AG04449 (cell line): ENCODE data around the gene XAGE2.
"Not testable (repeated sequence)": the region's sequence is repeated elsewhere in the genome, so short reads cannot be mapped to it uniquely, and the experiment has no call there.

Experiments used
- CTCF ChIA-PET: fragments of 350-600 bp; formaldehyde crosslinking; extraction: SDS; loops from one replicate; lab custom pipeline; 2021; ENCODE audit warnings: antibody characterized with exemption; lab: Yijun Ruan, JAX
- POLR2A ChIA-PET: fragments of 400-600, 350-600 bp; formaldehyde crosslinking; extraction: SDS; loops from one replicate; lab custom pipeline; 2020; ENCODE audit warnings: antibody characterized with exemption, inconsistent platforms; lab: Yijun Ruan, JAX
- DNase-seq: peaks from one replicate; pipeline ENCODE4 v3.0.0-alpha.2; 2010; ENCODE audit warnings: low read depth, low spot score
- H3K4me3 ChIP-seq: 2 replicates; pipeline ENCODE4 v1.5.1; 2011; ENCODE audit warnings: low read depth, mild to moderate bottlenecking, control low read depth, low read length
- CTCF ChIP-seq: IDR thresholded peaks from one replicate; pipeline ENCODE4 v1.5.1; 2011; ENCODE audit warnings: mild to moderate bottlenecking, moderate library complexity, low read length, control low read depth, inconsistent platforms; ENCODE audit not compliant: insufficient read depth; ENCODE audit errors: missing control alignments

Gene XAGE2

DNA sequence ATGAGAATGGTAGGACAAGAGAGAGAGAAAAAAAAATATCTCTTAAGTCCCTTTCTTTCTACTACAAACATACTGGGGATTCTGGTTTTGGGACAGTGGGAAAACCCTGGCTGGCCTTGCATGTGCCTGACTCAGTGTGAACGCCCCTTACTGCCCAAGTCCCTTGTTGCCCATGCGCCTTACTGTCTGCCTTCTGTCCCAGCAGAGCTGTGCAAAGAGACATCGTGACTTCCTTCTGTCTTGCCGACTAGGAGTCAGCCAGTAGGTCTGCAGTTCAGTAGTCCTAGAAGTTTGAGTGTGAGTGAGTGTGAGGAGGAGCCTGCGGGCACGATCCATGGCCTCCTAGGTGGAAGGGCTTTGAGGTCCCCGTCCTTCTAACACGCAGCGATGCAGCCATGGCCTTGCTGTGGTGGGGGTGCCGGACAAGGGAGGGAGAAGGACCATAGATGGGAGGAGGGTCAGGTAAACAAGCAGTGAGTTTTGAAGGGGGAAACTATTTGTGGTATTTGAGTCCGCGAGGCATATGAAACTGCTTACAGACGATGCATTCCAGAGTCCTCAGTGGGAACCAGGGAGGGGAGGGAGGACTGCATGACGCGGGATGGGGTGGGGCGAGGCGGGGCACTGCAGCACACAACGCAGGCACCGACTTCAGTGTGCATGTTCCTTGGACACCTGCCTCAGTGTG is at the start of gene XAGE2:
Gene XAGE2 (plus strand): TSS at position 654 of the 688 bp plus-strand sequence. CDS start 994 bp downstream, outside the sequence.
- no peak within 1 kb of the TSS for H3K4me3 ChIP-seq
- ChIA-PET POLR2A (no interaction called here), CTCF (no interaction called here)
- no peak for DNase-seq
- TF ChIP-seq CTCF, result no peak

GRCh38 chrX:52337410-52337809 is 31.4 kb upstream of the XAGE2 start:
- ChIA-PET CTCF (no interaction called here), POLR2A (no interaction called here)
- DNase-seq, result no peak
- no peak overlapping the region for H3K4me3 ChIP-seq
- TF ChIP-seq CTCF, result no peak

DNA sequence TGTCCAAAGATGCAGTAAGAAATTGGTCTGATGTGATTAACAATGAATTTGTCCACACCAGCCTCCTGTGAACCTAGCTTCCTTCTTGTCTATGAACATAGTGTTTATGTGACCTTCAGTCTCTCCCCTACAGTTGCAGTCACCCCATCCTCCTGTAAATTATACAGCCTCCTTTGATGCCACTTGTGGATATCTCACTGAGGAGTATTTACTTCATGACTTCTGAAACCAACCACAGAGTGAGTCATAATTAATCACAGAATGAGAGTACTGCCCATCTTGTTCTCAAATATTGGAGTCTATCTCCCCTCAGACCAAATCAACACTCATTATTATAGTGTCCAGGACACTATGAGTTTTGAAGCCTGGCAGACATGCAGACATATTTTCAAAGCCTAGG is 27.3 kb upstream of the XAGE2 start:
- no peak for DNase-seq
- POLR2A ChIA-PET, result no interaction called here
- CTCF ChIA-PET, result no interaction called here
- no peak overlapping the region for H3K4me3 ChIP-seq
- TF ChIP-seq CTCF, result no peak

DNA sequence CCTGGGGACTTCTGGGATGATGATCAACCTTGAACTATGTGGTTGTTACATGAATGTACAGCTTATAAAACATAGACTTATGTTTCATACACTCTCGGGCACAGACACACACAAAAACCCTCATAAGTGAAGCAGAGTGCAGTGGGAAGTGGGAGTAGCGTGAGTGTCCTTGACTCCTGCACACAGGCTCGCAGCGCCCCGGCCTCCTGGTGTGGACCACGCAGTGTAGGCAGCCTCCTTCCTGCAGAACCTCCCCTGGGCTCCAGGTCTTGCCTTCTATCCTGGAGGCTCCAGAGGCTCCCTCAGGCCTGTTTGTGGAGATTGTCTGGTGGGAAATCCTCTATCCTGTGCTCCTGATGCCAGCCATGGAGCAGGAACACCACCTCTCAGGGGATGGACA is 25.7 kb upstream of the XAGE2 start:
- CTCF ChIA-PET, POLR2A ChIA-PET, DNase-seq, H3K4me3 ChIP-seq: not testable (repeated sequence)

GRCh38 chrX:52345402-52345801 is 23.4 kb upstream of the XAGE2 start:
- TF ChIP-seq CTCF, result peak; percentile 50
- CTCF ChIA-PET, result interaction anchor here (1.5 to 2.4 kb wide), 2 partner anchors 11 to 12 kb away, joined by 3 to 10 read pairs; no protein-coding TSS in a partner anchor
- POLR2A ChIA-PET, H3K4me3 ChIP-seq, DNase-seq: not testable (repeated sequence)

DNA sequence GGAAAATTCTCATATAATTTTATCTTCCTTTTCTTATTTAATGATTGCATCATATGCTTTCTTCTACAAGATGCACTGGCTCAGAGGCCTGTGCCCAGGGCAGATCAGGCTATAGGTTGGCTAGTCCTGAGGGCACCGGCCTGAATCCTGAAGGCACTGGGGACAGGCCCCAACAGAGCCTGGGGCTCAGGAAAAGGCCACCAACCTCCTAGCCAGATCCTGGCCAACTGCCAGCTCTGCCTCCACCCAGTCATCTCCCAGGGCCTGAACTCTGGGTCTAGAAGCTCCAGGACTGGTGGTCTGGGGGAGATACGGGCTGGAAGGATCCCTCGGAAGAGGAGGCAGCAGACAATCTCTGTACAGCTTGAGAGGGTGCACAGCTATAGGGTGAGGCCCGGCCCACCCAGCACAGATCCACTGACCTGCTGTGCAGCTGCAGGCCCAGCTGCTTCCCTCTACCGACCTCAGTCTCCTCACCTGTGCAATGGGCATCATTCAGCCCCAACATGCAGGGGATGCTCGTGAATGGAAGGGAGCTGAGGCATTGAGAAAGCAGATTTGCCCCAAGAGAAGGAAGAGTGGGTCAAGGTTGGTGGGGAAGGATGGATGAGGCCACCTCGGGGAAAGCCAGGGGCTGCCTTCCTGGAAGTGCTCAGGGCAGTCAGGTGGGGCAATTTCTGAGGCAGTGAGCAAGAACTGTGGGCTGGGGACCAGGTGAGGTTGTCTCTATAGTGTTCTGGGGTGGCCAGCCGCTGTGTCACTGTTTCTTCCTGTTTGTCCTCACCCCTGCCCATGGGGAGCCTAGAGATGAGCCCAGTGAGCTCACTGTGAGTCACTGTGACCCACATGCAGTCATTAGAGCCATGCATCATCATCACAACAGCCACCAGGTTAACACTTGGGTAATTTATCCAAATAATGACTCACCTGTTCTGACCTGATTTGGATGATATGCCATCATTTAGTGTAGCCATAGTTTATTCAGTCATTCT is 22.4 kb upstream of the XAGE2 start:
- no peak overlapping the region for H3K4me3 ChIP-seq
- TF ChIP-seq CTCF, result no peak
- CTCF ChIA-PET, result interaction anchor here (1.5 to 2.4 kb wide), 2 partner anchors 10 to 12 kb away, joined by 3 to 10 read pairs; no protein-coding TSS in a partner anchor
- POLR2A ChIA-PET, result no interaction called here
- DNase-seq, result no peak
